Measurements from ENCODE around the gene ADPRH.
"Not testable (repeated sequence)": the region's sequence is repeated elsewhere in the genome, so short reads cannot be mapped to it uniquely, and the experiment has no call there.

Gene ADPRH
- total RNA-seq = 1.4 to 5.2 reads per million in 2 donors

DNA sequence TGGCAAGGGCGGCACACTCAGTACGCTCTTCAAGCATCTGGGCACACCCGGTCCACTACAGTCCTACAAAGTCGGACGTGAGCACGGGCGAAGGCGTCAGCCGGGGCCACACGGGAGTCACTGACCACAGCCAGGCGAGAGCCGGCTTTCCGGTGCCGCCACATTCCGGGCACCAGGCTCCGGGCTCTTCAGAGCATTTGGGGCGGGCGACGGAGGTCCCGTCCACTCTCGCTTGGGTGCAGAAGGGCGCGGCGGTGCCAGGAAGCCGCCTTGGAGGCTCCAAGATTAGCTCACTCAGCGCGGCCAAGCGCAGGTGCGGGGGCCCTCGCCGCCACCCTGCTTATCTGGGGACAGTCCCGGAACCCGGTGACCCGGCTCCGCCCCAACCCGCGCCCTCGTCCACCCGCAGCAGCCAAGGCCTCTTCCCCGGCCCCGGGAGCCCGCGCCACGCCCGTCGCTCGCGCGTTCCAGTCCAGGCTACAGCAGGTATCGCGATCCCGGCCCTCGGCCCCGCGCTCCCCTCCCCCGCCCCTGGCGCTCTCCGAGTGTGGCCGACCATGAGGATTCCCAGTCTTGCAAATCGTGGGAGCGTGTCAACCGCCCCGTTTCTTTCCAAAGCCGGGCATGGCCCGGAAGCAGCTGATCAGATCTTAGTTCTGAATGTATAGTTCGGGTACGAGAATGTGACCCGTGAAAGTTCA is at the start of gene ADPRH:
ADPRH (plus strand) TSS at position 127 of the 701 bp plus-strand sequence. CDS start 2,678 bp downstream, outside the sequence.
- DNase-seq = peak; percentile 27

- DNase-seq = no peak
These were observed 49.4 kb upstream of the ADPRH start for GRCh38 chr3:119529883-119530282.

GRCh38 chr3:119530456-119530855 is 48.8 kb upstream of the ADPRH start:
- DNase-seq = no peak

DNA sequence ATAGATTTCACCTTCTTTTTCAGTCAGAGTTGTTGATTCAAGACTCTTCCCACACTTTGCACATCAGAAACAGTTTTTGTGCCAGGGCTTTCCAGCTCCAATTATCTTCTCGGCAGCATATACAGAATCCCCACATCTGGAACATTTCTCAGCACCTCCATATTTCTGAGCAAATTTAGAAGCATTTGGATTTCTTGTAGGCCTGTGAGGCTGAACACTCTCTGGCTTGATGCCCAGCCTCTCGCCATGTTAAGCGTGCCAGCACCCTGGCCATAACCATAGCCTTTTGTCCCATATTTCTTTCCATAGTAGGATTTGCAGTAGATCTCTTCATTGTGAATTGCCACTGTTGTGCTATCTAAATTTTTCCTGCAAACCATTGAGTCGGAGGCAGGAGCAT is 48.1 kb upstream of the ADPRH start:
- DNase-seq = no peak

- no peak for DNase-seq
These were observed 45.0 kb upstream of the ADPRH start for GRCh38 chr3:119534296-119534695.

DNA sequence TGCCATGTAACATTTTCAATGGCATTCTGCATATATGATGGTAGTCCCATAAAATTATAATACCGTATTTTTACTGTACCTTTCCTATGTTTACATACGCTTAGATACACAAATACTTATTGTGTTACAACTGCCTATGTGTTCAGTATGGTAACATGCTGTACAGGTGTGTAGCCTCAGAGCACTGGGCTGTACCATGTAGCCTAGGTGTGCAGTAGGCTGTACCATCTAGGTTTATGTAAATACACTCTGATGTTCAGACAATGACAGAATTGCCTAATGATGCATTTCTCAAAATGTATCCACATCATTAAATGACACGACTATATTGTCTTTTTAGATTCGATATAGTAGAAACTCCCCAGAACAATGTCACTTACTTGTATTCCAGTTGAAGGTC is 42.5 kb upstream of the ADPRH start:
- no peak for DNase-seq

GRCh38 chr3:119538772-119539171 is 40.5 kb upstream of the ADPRH start:
- no peak for DNase-seq

DNA sequence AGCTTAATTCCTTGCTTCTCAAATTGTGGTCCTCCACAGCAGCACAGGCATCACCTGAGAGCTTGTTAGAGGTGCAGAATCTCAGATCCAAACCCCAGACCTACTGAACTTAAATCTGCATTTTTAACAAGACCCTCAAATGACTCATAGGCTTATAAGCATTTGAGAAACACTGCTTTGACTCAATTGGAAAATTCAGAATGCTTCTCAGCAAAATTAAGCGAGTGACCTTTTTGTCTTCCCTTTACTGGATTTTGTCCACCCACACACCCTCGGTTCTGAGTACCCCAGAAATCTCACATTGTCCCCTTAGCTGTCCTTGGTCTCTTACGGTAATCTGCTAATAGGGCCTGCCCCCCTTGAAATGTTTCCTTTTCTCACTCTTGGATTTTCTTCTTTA is 37.7 kb upstream of the ADPRH start:
- DNase-seq = no peak

GRCh38 chr3:119542168-119542767 is 37.0 kb upstream of the ADPRH start:
- DNase-seq = no peak

DNA sequence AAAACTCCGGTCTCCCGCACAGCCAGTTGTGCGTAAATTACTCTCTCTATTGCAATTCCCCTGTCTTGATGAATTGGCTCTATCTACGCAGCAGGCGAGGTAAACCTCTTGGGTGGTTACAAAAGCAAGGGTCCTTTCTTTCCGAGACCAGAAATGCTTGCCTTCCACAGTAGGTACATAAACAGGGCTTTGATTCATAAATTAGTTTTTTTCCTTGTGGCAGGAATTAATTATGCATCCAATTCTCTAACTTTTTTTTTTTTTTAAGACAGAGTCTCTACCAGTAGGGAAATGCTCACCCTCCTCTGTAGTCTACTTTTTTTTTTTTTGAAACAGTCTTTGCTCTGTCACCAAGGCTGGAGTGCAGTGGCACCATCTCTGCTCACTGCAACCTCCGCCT is 36.1 kb upstream of the ADPRH start:
- DNase-seq = no peak

GRCh38 chr3:119547227-119547626 is 32.1 kb upstream of the ADPRH start:
- DNase-seq = no peak

DNA sequence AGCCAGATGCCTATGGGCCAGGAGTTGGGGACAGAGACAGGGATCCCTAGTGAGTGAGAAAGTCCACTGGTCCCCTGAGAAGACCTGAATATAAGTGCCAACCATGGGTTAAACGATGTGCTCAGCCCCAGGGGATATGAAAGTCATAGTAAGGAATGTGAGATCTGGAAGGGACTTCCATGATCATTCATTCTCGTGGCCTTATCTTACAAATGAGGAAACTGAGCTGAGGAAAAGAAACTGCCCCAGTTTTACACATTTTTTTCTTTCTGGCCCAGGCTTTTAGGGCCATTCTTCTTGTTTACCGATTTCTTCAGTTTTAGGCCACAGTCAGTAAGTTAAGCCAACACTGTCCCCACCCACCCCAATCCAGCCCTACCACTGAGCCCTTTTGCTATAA is 31.0 kb upstream of the ADPRH start:
- DNase-seq = no peak

GRCh38 chr3:119550192-119550910 is 28.9 kb upstream of the ADPRH start:
- no peak for DNase-seq

- DNase-seq = no peak
These were observed 27.7 kb upstream of the ADPRH start for GRCh38 chr3:119551598-119551997.

DNA sequence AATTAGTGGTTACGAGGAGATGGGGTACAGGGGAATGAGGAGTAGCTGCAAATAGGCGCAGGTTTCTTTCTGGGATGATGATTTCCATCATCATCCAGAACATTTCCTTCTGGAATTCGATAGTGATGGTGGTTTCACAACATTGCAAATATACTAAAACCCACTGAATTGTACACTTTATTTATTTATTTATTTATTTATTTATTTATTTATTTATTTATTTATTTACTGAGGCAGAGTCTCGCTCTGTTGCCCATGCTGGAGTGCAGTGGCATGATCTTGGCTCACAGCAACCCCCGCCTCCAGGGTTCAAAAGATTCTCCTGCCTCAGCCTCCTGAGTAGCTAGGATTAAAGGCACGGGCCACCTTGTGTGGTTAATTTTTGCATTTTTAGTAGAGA is 26.4 kb upstream of the ADPRH start:
- DNase-seq = not testable (repeated sequence)

- DNase-seq = no peak
These were observed 25.4 kb upstream of the ADPRH start for GRCh38 chr3:119553823-119554415.

DNA sequence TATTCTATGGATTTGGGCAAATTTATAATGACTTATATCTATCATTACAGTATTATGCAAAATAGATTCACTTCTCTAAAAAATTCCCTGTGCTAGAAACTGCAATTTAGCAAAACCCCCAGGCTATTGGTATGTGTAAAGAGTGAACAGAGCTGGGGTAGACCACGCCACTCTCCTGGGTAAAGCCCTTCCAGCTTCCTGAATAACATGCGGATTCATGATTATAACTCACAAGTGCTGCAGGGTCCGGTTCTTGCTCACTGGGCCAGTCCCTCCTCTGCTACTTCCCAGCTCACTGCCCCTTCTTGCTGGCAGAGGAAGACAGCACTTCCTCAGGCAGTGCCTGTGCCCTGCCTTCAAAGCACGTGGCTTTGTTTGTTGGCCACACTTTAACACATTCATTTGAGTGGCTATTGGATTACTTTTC is 24.0 kb upstream of the ADPRH start:
- no peak for DNase-seq

GRCh38 chr3:119555929-119556328 is 23.4 kb upstream of the ADPRH start:
- no peak for DNase-seq

DNA sequence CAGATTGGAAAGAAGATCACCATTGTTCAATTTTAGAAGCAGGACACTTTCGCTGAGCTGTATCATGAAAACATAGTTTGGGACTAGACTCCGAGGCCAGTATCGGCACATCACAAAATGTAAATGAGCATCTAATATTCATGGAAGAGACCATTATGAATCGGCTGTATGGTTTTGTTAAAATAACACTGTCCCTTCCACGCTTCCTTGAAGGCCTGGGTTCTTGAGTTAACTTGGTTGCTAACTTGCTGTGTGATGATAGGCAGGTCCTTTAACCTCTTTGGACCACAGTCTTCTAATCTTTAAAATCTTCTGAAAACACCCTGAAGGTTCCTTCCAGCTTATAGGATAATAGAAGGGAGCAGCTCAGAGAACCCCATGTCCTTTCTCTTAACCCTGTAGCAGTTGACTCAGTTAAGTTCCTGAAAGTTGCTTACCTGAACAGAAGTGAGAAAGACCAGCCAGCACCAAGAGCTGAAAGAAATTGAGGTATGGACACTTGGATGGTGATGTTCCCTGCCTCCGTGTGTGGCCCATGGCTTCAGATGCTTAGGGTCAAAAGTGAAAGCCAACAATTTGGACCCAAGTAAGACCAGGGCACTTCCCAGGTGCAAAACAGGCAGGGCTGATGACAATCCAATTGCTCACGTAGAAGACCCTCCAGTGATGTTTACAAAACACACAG is 22.0 kb upstream of the ADPRH start:
- DNase-seq = no peak

- no peak for DNase-seq
These were observed 21.4 kb upstream of the ADPRH start for GRCh38 chr3:119557877-119558269.

DNA sequence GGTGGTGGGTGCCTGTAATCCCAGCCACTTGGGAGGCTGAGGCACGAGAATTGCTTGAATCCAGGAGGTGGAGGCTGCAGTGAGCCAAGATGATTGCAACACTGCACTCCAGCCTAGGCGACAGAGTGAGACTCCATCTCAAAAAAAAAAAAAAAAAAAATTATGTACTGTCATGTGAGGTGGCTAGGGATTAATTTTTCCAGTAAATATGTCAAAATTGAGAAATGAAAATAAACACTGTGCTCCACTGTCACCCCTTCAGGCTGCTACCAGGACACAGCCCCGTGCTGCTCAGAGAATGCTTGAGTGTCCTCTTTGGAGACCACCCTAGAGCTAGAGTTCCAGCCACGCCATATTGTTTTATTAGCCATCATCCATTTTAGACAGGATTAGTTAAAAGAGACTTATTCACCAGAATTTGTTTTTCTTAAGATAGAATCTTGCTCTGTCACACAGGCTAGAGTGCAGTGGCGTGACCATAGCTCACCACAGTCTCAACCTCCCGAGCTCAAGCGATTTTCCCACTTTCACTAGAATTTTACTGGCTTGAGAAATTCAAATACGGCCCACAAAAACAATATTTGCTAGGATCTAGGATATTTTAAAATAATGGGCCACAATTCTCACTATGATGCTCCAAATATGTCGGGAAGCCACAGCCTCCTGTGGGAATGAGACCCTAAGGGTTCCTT is 20.5 kb upstream of the ADPRH start:
- no peak for DNase-seq

GRCh38 chr3:119559441-119559963 is 19.8 kb upstream of the ADPRH start, which contains the start of gene CD80:
Gene CD80, minus strand, starts transcription at chr3:119559614. Its CDS starts 1,886 bp downstream, at chr3:119557728.
- peak; percentile 25 for DNase-seq

Data from T-helper 9 cell (primary cell).